Mesothelial cell of epicardium (in vitro differentiated cells): ENCODE results near the gene ZDHHC19. TPM values are rescaled to one million over a fixed set of nuclear protein-coding genes. Genes with fewer than 3 reads are reported as not detected.
"Not testable (repeated sequence)": the region's sequence is repeated elsewhere in the genome, so short reads cannot be mapped to it uniquely, and the experiment has no call there.

Experiments used
- DNase-seq, 2 experiments: peaks; one replicate each; pipeline ENCODE4 v3.0.0; 2021; ENCODE audit warnings: low spot score in 2 of 2; ENCODE audit not compliant: unreplicated experiment in 2 of 2
- H3K27ac Mint-ChIP-seq: 2 replicates; pipeline ENCODE4 v1.8.0; 2021; ENCODE audit warnings: mixed read lengths
- H3K27me3 Mint-ChIP-seq: 2 replicates; pipeline ENCODE4 v1.8.0; 2021; ENCODE audit warnings: low read depth, mixed read lengths
- H3K36me3 Mint-ChIP-seq: 2 replicates; pipeline ENCODE4 v1.8.0; 2021; ENCODE audit warnings: mixed read lengths
- H3K4me1 Mint-ChIP-seq: 2 replicates; pipeline ENCODE4 v1.8.0; 2021; ENCODE audit warnings: mixed read lengths
- H3K4me3 Mint-ChIP-seq: 2 replicates; pipeline ENCODE4 v1.8.0; 2021; ENCODE audit warnings: mild to moderate bottlenecking, moderate library complexity, mixed read lengths
- H3K9me3 Mint-ChIP-seq: 2 replicates; pipeline ENCODE4 v1.8.0; 2021; ENCODE audit warnings: mixed read lengths
- total RNA-seq: library from RNA; stranded (reverse); gene quantifications from 3 replicates; pipeline ENCODE4 v1.2.1, GENCODE V29; 2021
- TF ChIP-seq, protein P1 (sequence below): fragments of 200-600 bp; sonication (generic); IDR thresholded peaks from one replicate; pipeline ENCODE4 v1.5.0; 2021; ENCODE audit warnings: antibody characterized with exemption; ENCODE audit not compliant: unreplicated experiment

Gene ZDHHC19
- total RNA-seq, 1 donor from 2014 or later, result 0.34 TPM

DNA sequence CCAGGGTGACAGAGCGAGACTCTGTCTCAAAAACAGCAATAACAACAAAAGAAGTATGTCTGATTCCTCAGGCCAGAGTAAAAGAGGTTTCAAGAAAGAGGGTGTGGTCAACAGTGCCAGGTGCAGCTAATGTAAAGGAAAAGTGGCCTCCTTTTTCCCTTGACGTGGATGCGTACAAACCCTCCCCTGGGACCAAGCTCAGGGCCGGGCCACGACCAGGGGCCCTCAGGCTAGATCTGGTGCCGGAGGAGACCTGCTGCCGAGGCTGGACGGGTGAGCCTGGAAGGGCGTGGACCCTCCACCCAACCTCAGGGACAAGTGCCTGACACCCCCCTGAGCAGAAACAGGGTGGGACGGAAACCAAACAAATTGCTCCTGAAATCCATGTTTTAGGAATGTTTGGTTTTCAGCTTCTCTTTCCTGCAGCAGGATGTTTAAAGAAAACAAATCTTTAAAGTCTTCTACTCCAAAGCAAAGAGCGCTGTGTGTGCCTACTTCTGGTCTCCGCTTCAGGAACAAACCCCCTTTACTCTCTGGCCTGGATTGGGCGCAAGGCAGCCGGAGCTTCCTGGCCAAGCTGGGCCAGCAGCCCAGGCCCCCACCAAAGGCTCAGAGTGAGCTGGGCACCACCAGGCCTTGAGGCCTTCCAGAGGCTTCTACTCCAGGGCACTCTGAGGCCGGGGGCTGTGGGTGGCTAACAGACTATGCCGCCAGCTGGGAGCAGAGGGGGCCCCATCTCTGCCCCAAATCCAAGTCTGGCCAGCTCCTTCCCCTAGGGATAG is 21.4 kb downstream of the ZDHHC19 start:
- TF ChIP-seq, protein P1, sequence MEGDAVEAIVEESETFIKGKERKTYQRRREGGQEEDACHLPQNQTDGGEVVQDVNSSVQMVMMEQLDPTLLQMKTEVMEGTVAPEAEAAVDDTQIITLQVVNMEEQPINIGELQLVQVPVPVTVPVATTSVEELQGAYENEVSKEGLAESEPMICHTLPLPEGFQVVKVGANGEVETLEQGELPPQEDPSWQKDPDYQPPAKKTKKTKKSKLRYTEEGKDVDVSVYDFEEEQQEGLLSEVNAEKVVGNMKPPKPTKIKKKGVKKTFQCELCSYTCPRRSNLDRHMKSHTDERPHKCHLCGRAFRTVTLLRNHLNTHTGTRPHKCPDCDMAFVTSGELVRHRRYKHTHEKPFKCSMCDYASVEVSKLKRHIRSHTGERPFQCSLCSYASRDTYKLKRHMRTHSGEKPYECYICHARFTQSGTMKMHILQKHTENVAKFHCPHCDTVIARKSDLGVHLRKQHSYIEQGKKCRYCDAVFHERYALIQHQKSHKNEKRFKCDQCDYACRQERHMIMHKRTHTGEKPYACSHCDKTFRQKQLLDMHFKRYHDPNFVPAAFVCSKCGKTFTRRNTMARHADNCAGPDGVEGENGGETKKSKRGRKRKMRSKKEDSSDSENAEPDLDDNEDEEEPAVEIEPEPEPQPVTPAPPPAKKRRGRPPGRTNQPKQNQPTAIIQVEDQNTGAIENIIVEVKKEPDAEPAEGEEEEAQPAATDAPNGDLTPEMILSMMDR, result no peak
- no peak for DNase-seq
- Mint-ChIP-seq H3K4me1 (peaks cover 12% of the 10 kb centered on the region), H3K4me3 (no peak overlapping the region), H3K27me3 (no peaks in the 10 kb centered on the region), H3K36me3 (no peaks in the 10 kb centered on the region), H3K27ac (no peak overlapping the region), H3K9me3 (no peaks in the 10 kb centered on the region)

- Mint-ChIP-seq H3K4me3 (no peak overlapping the region), H3K4me1 (peaks cover 5% of the 10 kb centered on the region), H3K9me3 (no peaks in the 10 kb centered on the region), H3K27ac (peak overlapping the region; percentile 25), H3K27me3 (no peaks in the 10 kb centered on the region), H3K36me3 (no peaks in the 10 kb centered on the region)
- no peak for DNase-seq
- TF ChIP-seq, protein P1, result no peak
Observed at GRCh38 chr3:196186651-196187573, 24.3 kb downstream of the ZDHHC19 start.

DNA sequence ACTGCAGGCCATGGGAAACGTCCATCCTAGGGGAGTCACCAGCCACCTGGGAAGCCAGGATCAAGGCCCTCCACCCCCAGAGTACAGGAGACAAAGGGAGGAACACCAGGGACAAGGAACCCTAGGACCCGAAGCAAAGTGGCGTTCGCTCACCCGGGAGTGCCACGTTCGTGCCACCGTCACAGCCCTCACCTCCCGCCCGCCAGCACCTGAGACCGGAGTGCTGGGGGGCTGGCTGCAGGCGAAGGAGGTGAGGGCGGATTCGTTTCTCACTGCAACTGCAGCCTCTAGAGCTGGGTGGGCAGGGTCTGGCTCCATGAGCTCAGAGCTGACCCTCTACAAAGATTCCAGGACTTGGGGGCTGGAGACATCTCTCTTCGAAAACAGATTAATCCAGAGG is 26.3 kb downstream of the ZDHHC19 start:
- H3K27me3 Mint-ChIP-seq, result no peaks in the 10 kb centered on the region
- H3K36me3 Mint-ChIP-seq, result no peaks in the 10 kb centered on the region
- no peaks in the 10 kb centered on the region for H3K9me3 Mint-ChIP-seq
- TF ChIP-seq, protein P1, result no peak
- no peak for DNase-seq
- no peak overlapping the region for H3K4me3 Mint-ChIP-seq
- no peak overlapping the region for H3K27ac Mint-ChIP-seq
- peaks cover 5% of the 10 kb centered on the region for H3K4me1 Mint-ChIP-seq

GRCh38 chr3:196184169-196184432 is 27.1 kb downstream of the ZDHHC19 start:
- DNase-seq, H3K27me3 Mint-ChIP-seq, H3K4me3 Mint-ChIP-seq, H3K36me3 Mint-ChIP-seq, H3K27ac Mint-ChIP-seq, H3K9me3 Mint-ChIP-seq, H3K4me1 Mint-ChIP-seq: not testable (repeated sequence)

DNA sequence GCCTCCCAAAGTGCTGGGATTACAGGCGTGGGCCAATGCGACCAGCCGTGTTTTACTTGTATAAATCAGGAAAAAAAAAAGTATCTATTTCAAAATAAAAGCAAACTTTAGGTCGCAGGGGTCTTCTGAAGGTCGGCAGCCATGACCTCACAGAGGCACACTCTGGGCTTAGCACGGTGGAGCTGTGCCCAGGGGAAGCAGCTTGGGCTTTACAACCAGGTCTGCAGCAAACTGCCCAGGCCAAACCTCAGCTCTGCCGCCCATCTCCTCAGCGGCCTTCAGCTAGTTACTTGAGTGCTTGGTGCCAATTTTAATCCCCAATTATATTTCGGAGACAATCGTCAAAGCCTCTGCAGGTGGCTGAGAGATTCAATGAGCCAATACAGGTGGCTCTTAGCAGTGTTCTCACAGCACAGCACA is 30.1 kb downstream of the ZDHHC19 start:
- Mint-ChIP-seq H3K27me3 (no peaks in the 10 kb centered on the region), H3K4me3 (no peak overlapping the region), H3K36me3 (no peaks in the 10 kb centered on the region), H3K27ac (no peak overlapping the region), H3K9me3 (no peaks in the 10 kb centered on the region), H3K4me1 (no peaks in the 10 kb centered on the region)
- no peak for DNase-seq
- TF ChIP-seq, protein P1, result no peak

DNA sequence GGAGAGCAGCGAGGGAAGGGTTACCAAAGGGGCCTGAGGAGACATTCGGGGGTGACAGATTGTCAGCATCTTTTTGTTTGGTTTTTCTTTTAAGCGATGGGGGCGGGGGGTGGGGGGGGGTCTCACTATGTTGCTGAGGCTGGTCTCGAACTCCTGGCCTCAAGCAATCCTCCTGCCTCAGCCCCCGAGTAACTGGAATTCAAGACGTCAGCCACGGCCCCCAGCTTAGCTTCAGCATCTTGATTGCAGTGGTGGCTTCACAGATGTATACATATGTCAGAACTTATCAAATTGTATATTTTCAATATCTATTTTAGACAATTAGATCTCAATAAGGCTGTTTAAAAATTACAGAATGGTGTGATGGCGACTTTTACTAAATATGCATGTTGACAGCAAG is 30.9 kb downstream of the ZDHHC19 start:
- H3K27me3 Mint-ChIP-seq, result no peaks in the 10 kb centered on the region
- no peak overlapping the region for H3K4me3 Mint-ChIP-seq
- H3K9me3 Mint-ChIP-seq, result no peaks in the 10 kb centered on the region
- TF ChIP-seq, protein P1, result no peak
- DNase-seq, result no peak
- H3K27ac Mint-ChIP-seq, result no peak overlapping the region
- H3K4me1 Mint-ChIP-seq, result no peaks in the 10 kb centered on the region
- H3K36me3 Mint-ChIP-seq, result no peaks in the 10 kb centered on the region
